ENCODE results near the gene CERS6.

- TF ChIP-seq POLR2A (IDR thresholded peaks at IDR 0.05) (no peak), POLR2AphosphoS5 (IDR thresholded peaks at IDR 0.05; ENCODE audit: insufficient read depth in 1 of 2, low read depth in 1 of 2) (no peak)
- TF ChIP-seq, protein P1, sequence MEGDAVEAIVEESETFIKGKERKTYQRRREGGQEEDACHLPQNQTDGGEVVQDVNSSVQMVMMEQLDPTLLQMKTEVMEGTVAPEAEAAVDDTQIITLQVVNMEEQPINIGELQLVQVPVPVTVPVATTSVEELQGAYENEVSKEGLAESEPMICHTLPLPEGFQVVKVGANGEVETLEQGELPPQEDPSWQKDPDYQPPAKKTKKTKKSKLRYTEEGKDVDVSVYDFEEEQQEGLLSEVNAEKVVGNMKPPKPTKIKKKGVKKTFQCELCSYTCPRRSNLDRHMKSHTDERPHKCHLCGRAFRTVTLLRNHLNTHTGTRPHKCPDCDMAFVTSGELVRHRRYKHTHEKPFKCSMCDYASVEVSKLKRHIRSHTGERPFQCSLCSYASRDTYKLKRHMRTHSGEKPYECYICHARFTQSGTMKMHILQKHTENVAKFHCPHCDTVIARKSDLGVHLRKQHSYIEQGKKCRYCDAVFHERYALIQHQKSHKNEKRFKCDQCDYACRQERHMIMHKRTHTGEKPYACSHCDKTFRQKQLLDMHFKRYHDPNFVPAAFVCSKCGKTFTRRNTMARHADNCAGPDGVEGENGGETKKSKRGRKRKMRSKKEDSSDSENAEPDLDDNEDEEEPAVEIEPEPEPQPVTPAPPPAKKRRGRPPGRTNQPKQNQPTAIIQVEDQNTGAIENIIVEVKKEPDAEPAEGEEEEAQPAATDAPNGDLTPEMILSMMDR (IDR thresholded peaks at IDR 0.05), result no peak
Measured at GRCh38 chr2:168525020-168525419, 68.9 kb downstream of the CERS6 start.
